GM18520 (cell line): ENCODE data around the gene KRTAP10-5.
"Not testable (repeated sequence)": the region's sequence is repeated elsewhere in the genome, so short reads cannot be mapped to it uniquely, and the experiment has no call there.

Experiments
- ATAC-seq: cut with Tn5 transposase; IDR thresholded peaks from one replicate; pipeline ENCODE4 v1.9.1; 2021; ENCODE audit not compliant: unreplicated experiment

The KRTAP10-5 gene

GRCh38 chr21:44550285-44550684 is 30.1 kb downstream of the KRTAP10-5 start:
- not testable (repeated sequence) for ATAC-seq

- ATAC-seq, result no peak
These were observed 30.7 kb downstream of the KRTAP10-5 start for GRCh38 chr21:44549525-44550211.

GRCh38 chr21:44548922-44549321 is 31.5 kb downstream of the KRTAP10-5 start:
- no peak for ATAC-seq

- no peak for ATAC-seq
These were observed 32.0 kb downstream of the KRTAP10-5 start for GRCh38 chr21:44548381-44548780.

GRCh38 chr21:44547656-44548331 is 32.6 kb downstream of the KRTAP10-5 start:
- ATAC-seq, result no peak

- ATAC-seq, result no peak
These were observed 35.8 kb downstream of the KRTAP10-5 start for GRCh38 chr21:44544566-44544965.

GRCh38 chr21:44542716-44543115 is 37.7 kb downstream of the KRTAP10-5 start:
- ATAC-seq, result no peak

GRCh38 chr21:44540741-44541288 is 39.6 kb downstream of the KRTAP10-5 start:
- ATAC-seq, result no peak

- ATAC-seq, result no peak
These were observed 40.3 kb downstream of the KRTAP10-5 start, which contains the start of gene KRTAP10-1 for GRCh38 chr21:44539991-44540666. KRTAP10-1 (minus strand) TSS chr21:44540195; CDS start chr21:44540150, 45 bp downstream.

GRCh38 chr21:44539046-44539445 is 41.4 kb downstream of the KRTAP10-5 start:
- ATAC-seq, result no peak

GRCh38 chr21:44537930-44538911 is 42.2 kb downstream of the KRTAP10-5 start:
- no peak for ATAC-seq

- ATAC-seq, result no peak
These were observed 44.4 kb downstream of the KRTAP10-5 start for GRCh38 chr21:44535963-44536362.

- no peak for ATAC-seq
These were observed 45.7 kb downstream of the KRTAP10-5 start for GRCh38 chr21:44534688-44535087.

GRCh38 chr21:44533891-44534627 is 46.3 kb downstream of the KRTAP10-5 start:
- no peak for ATAC-seq

GRCh38 chr21:44533121-44533890 is 47.1 kb downstream of the KRTAP10-5 start:
- ATAC-seq, result no peak

GRCh38 chr21:44532712-44533111 is 47.7 kb downstream of the KRTAP10-5 start:
- no peak for ATAC-seq

GRCh38 chr21:44531606-44532564 is 48.5 kb downstream of the KRTAP10-5 start:
- no peak for ATAC-seq
